ENCODE results near the gene NSD1.
"Not testable (repeated sequence)": the region's sequence is repeated elsewhere in the genome, so short reads cannot be mapped to it uniquely, and the experiment has no call there.

The NSD1 gene

GRCh38 chr5:177330991-177331842 lies 197.6 kb downstream of the NSD1 start:
- DNase-seq (ENCODE audit: low read depth), result no peak

GRCh38 chr5:177332031-177332895 lies 198.7 kb downstream of the NSD1 start:
- DNase-seq (ENCODE audit: low read depth), result no peak

GRCh38 chr5:177332896-177333260 lies 199.3 kb downstream of the NSD1 start:
- no peak for DNase-seq (ENCODE audit: low read depth)

GRCh38 chr5:177333420-177334154 lies 200.0 kb downstream of the NSD1 start:
- DNase-seq (ENCODE audit: low read depth), result no peak

- no peak for DNase-seq (ENCODE audit: low read depth)
Measured at GRCh38 chr5:177334155-177334551, 200.6 kb downstream of the NSD1 start.

- DNase-seq (ENCODE audit: low read depth), result no peak
Measured at GRCh38 chr5:177334781-177335700, 201.5 kb downstream of the NSD1 start.

- no peak for DNase-seq (ENCODE audit: low read depth)
Measured at GRCh38 chr5:177335701-177336065, 202.1 kb downstream of the NSD1 start.

GRCh38 chr5:177336112-177336511 lies 202.5 kb downstream of the NSD1 start:
- DNase-seq (ENCODE audit: low read depth), result no peak

- no peak for DNase-seq (ENCODE audit: low read depth)
Measured at GRCh38 chr5:177336603-177337494, 203.3 kb downstream of the NSD1 start.

- DNase-seq (ENCODE audit: low read depth), result no peak
Measured at GRCh38 chr5:177338251-177339106, 204.9 kb downstream of the NSD1 start.

- DNase-seq (ENCODE audit: low read depth), result no peak
Measured at GRCh38 chr5:177339107-177339638, 205.6 kb downstream of the NSD1 start.

- DNase-seq (ENCODE audit: low read depth), result not testable (repeated sequence)
Measured at GRCh38 chr5:177343000-177343399, 209.4 kb downstream of the NSD1 start.

- no peak for DNase-seq (ENCODE audit: low read depth)
Measured at GRCh38 chr5:177343777-177344176, 210.2 kb downstream of the NSD1 start.

GRCh38 chr5:177344891-177345290 lies 211.3 kb downstream of the NSD1 start:
- DNase-seq (ENCODE audit: low read depth), result no peak

- no peak for DNase-seq (ENCODE audit: low read depth)
Measured at GRCh38 chr5:177346820-177347219, 213.2 kb downstream of the NSD1 start.

GRCh38 chr5:177347699-177348098 lies 214.1 kb downstream of the NSD1 start:
- no peak for DNase-seq (ENCODE audit: low read depth)

GRCh38 chr5:177349362-177349647 lies 215.7 kb downstream of the NSD1 start:
- DNase-seq (ENCODE audit: low read depth), result no peak

- no peak for DNase-seq (ENCODE audit: low read depth)
Measured at GRCh38 chr5:177349762-177350161, 216.2 kb downstream of the NSD1 start.
